ENCODE measurements around the gene ACTBL2. TPM values are rescaled to one million over a fixed set of nuclear protein-coding genes. Genes with fewer than 3 reads are reported as not detected.

ACTBL2 gene
- total RNA-seq (not detected), polyA plus RNA-seq (not detected)
- long read RNA-seq, donor 1, result 0 reads
- long read RNA-seq, donor 2, result 0 reads

DNA sequence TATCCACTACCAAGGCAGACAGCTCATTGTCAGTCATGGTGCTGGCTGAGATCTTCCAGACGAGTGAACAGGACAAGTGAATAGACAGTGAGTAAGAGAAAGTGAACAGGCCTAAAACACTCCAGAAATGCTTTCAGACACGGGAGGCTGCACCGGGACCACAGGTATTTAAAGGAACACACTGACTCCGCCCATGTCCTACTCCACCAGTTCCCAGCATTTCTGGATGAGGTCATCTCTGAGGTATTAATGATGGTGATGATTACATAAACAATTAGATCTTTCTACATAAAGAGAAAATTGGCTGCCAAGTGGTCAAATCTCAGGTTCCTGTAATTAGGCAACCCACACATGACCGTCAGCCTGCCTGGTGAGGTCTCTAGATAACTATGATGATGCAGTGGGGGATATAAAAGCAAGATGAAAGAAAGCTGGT is at the start of gene ACTBL2:
Gene ACTBL2, minus strand, starts transcription at position 141 of the 436 bp plus-strand sequence. Its CDS starts 104 bp downstream, at position 37.
- H3K9me3 ChIP-seq, result no peaks in the 10 kb centered on the region
- H3K27me3 ChIP-seq (replicated peaks in 1 of 7), result no peaks in the 10 kb centered on the region
- TF ChIP-seq POLR2AphosphoS5 (IDR thresholded peaks at IDR 0.05) (no peak), CTCF (IDR thresholded peaks at IDR 0.05 in 8 of 11, conservative IDR thresholded peaks at IDR 0.05 in 3 of 11) (no peak), POLR2A (IDR thresholded peaks at IDR 0.05) (no peak)
- no peak within 1 kb of the TSS for H3K4me3 ChIP-seq
- 88 to 94% (median 93%) methylated on average over 5 of the region's 5 CpGs for WGBS, 5 donors
- H3K36me3 ChIP-seq, result no peaks in the 10 kb centered on the region
- no peaks in the 10 kb centered on the region for H3K4me1 ChIP-seq
- intact Hi-C loops (cut with DNase I; ENCODE audit: low total_unique reads), result no loop called here
- no peak within 1 kb of the TSS for H3K27ac ChIP-seq
- no peak for DNase-seq

DNA sequence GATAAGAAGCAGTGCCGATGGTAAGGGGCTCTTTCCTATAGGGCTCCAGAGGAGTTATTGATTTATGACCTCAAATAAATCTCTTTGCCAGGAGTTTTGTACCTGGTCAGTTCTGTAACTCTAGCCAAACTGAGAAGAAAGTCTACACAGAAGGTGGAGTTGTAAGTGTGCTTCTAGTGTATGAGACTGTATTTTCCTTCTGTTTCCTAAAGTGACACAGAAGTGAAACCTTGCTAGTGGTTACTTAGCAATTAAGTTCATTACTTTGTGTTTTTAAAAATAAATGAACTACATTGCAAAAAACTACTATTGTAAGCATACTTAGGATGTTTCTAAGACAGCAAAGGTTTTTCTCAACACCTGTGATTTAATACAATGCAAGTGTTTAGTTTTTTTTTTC is 48.7 kb upstream of the ACTBL2 start:
- H3K9me3 ChIP-seq, result no peaks in the 10 kb centered on the region
- intact Hi-C loops (cut with DNase I; ENCODE audit: low total_unique reads), result no loop called here
- WGBS, 5 donors, result 35 to 97% (median 86%) methylated on average over 1 of the region's 1 CpG
- no peaks in the 10 kb centered on the region for H3K36me3 ChIP-seq
- H3K27me3 ChIP-seq (replicated peaks in 1 of 7), result no peaks in the 10 kb centered on the region
- no peak for DNase-seq
- H3K27ac ChIP-seq, result no peak overlapping the region
- H3K4me3 ChIP-seq, result no peak overlapping the region
- no peak for TF ChIP-seq CTCF (IDR thresholded peaks at IDR 0.05 in 8 of 11, conservative IDR thresholded peaks at IDR 0.05 in 3 of 11)
- no peak for TF ChIP-seq POLR2A (IDR thresholded peaks at IDR 0.05)
- TF ChIP-seq POLR2AphosphoS5 (IDR thresholded peaks at IDR 0.05), result no peak
- H3K4me1 ChIP-seq, result no peaks in the 10 kb centered on the region

DNA sequence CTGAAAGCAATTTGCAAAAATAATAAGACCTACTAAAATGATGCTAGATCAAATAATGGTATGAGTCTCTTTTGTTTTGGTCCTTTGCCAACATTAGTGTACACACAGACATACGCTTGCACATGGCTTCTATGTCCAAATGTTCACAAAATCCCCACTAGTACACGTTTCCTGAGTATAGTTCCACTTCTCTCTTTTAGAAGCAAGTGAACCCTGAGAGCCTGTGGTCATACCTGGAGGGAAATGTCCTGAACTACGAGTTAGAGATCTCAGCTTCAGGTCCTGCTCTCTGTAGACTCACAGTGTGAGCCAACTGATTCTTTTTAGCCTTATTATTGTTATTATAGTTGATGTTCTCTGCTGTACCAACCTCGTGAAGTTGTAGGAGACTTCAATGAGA is 47.3 kb upstream of the ACTBL2 start:
- WGBS, 5 donors, result 65 to 79% (median 69%) methylated on average over 4 of the region's 4 CpGs
- Histone ChIP-seq H3K4me1 (no peaks in the 10 kb centered on the region), H3K9me3 (no peaks in the 10 kb centered on the region), H3K36me3 (no peaks in the 10 kb centered on the region), H3K27ac (no peak overlapping the region), H3K4me3 (no peak overlapping the region), H3K27me3 (replicated peaks in 1 of 7) (no peaks in the 10 kb centered on the region)
- TF ChIP-seq CTCF (IDR thresholded peaks at IDR 0.05 in 8 of 11, conservative IDR thresholded peaks at IDR 0.05 in 3 of 11) (no peak), POLR2A (IDR thresholded peaks at IDR 0.05) (no peak), POLR2AphosphoS5 (IDR thresholded peaks at IDR 0.05) (no peak)
- intact Hi-C loops (cut with DNase I; ENCODE audit: low total_unique reads), result no loop called here
- no peak for DNase-seq

GRCh38 chr5:57527870-57528269 is 45.3 kb upstream of the ACTBL2 start:
- H3K4me3 ChIP-seq, result no peak overlapping the region
- 76 to 92% (median 90%) methylated on average over 4 of the region's 4 CpGs for WGBS, 5 donors
- H3K9me3 ChIP-seq, result no peaks in the 10 kb centered on the region
- H3K4me1 ChIP-seq, result no peaks in the 10 kb centered on the region
- no peak overlapping the region for H3K27ac ChIP-seq
- H3K36me3 ChIP-seq, result no peaks in the 10 kb centered on the region
- no peak for DNase-seq
- TF ChIP-seq POLR2A (IDR thresholded peaks at IDR 0.05), result no peak
- no peak for TF ChIP-seq CTCF (IDR thresholded peaks at IDR 0.05 in 8 of 11, conservative IDR thresholded peaks at IDR 0.05 in 3 of 11)
- no peak for TF ChIP-seq POLR2AphosphoS5 (IDR thresholded peaks at IDR 0.05)
- intact Hi-C loops (cut with DNase I; ENCODE audit: low total_unique reads), result no loop called here
- no peaks in the 10 kb centered on the region for H3K27me3 ChIP-seq (replicated peaks in 1 of 7)
